ENCODE measurements around the gene MRGPRF. TPM values are rescaled to one million over a fixed set of nuclear protein-coding genes. Genes with fewer than 3 reads are reported as not detected.
A peak's percentile ranks its signal among the peaks of the same experiment; 100 is the strongest.

Gene MRGPRF
- polyA plus RNA-seq, 1 donor from 2014 or later = not detected

DNA sequence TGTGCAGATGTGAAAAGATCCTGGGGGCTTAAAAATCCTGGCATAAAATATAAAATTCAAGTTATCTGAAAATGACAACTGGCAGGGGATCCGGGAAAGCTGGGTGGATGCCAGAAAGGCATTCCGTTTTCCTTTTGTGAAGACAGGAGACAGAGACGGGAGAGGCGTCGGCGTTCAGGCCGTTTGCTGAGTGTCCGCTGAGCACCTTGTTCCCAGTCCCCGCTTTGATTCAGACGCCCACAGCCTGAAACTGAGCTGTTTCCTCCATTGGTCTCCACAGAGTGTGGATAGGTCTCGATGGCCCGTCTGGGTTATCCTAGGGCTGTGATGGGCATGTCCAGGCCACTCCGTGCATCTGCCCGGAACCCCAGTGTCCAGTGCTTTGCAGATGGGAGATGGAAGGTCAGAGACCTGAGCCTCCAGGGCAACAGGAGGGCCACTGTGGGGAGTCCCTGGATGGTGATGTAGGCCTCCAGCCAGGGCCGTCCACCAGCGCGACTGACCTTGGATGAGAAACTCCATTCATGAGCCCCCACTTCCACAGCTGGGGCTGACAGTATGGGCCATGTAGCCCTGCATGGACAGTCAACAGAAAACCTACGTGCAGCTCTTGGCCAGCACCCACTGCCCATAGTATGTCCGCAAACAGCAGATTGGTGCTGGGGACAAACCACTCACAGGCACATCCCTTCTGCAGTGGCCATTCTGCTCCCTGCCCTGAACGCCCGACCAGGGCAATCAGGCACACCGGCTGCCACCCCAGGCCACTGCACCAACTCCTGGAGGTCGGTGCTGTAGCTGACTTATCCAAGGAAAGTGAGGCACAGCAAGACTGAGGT is 11.6 kb downstream of the MRGPRF start:
- Histone ChIP-seq H3K9me2 (ENCODE audit: insufficient read depth, low read length) (no peaks in the 10 kb centered on the region), H3F3A (ENCODE audit: insufficient read depth, low read length, poor library complexity, severe bottlenecking) (no peaks in the 10 kb centered on the region), H2AFZ (ENCODE audit: low read depth, low read length) (no peak overlapping the region), H3K36me3 (ENCODE audit: insufficient read depth, low read length) (no peaks in the 10 kb centered on the region), H4K20me1 (ENCODE audit: insufficient read depth) (no peaks in the 10 kb centered on the region), H3K27ac (ENCODE audit: low read length) (no peak overlapping the region), H3K4me3 (ENCODE audit: low read length) (no peak overlapping the region), H3K9ac (ENCODE audit: low read length) (no peak overlapping the region), H3K79me2 (replicated peaks; ENCODE audit: insufficient read depth, low read length) (no peaks in the 10 kb centered on the region), H3K4me2 (ENCODE audit: low read length) (no peak overlapping the region), H3K27me3 (ENCODE audit: insufficient read depth, low read depth, low read length) (no peaks in the 10 kb centered on the region), H3K9me3 (ENCODE audit: low read length) (no peaks in the 10 kb centered on the region)
- TF ChIP-seq POLR2AphosphoS5 (IDR thresholded peaks at IDR 0.05) (no peak), TAF1 (IDR thresholded peaks at IDR 0.05; ENCODE audit: low read depth) (no peak), REST (IDR thresholded peaks at IDR 0.05; ENCODE audit: borderline replicate concordance) (no peak), CTCF (IDR thresholded peaks at IDR 0.05; ENCODE audit: poor library complexity, severe bottlenecking) (no peak), EP300 (conservative IDR thresholded peaks at IDR 0.05; ENCODE audit: poor library complexity, severe bottlenecking) (no peak), MXI1 (conservative IDR thresholded peaks at IDR 0.05; ENCODE audit: poor library complexity, severe bottlenecking) (no peak), EZH2 (IDR thresholded peaks at IDR 0.05; ENCODE audit: borderline replicate concordance, insufficient read depth, low read length, poor library complexity, severe bottlenecking) (no peak), SMC3 (conservative IDR thresholded peaks at IDR 0.05; ENCODE audit: poor library complexity) (no peak), RAD21 (conservative IDR thresholded peaks at IDR 0.05) (no peak)

DNA sequence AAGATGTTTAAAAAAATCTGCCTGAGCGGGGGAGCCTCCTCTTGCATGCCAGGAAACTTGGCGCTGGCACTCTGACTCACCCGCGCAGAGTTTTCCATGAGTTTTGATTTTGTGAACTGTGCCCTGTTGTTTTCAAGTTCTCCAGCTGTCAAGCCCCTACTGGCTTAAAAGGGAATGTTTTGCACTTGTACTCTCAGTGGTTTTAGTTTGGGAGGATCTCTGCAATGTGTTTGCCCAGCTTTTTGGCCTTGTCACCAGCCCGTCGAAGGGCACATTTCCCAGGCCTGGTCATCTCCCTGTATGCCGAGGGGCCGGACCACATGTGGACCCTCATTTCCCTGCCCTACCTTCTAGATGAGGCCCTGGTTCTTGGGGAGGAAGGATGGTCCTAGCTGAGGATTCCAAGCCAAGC is 12.2 kb downstream of the MRGPRF start:
- Histone ChIP-seq H3F3A (ENCODE audit: insufficient read depth, low read length, poor library complexity, severe bottlenecking) (no peaks in the 10 kb centered on the region), H2AFZ (ENCODE audit: low read depth, low read length) (no peak overlapping the region), H3K27me3 (ENCODE audit: insufficient read depth, low read depth, low read length) (no peaks in the 10 kb centered on the region), H3K9me3 (ENCODE audit: low read length) (no peaks in the 10 kb centered on the region), H3K9me2 (ENCODE audit: insufficient read depth, low read length) (no peaks in the 10 kb centered on the region), H3K4me2 (ENCODE audit: low read length) (no peak overlapping the region), H4K20me1 (ENCODE audit: insufficient read depth) (no peaks in the 10 kb centered on the region), H3K9ac (ENCODE audit: low read length) (no peak overlapping the region), H3K4me3 (ENCODE audit: low read length) (no peak overlapping the region), H3K36me3 (ENCODE audit: insufficient read depth, low read length) (no peaks in the 10 kb centered on the region), H3K27ac (ENCODE audit: low read length) (no peak overlapping the region), H3K79me2 (replicated peaks; ENCODE audit: insufficient read depth, low read length) (no peaks in the 10 kb centered on the region)
- TF ChIP-seq POLR2AphosphoS5 (IDR thresholded peaks at IDR 0.05) = no peak
- TF ChIP-seq CTCF (IDR thresholded peaks at IDR 0.05; ENCODE audit: poor library complexity, severe bottlenecking) = peak; percentile 26

Data from neural cell (in vitro differentiated cells).